ENCODE measurements around the gene TMEM63A.
"Not testable (repeated sequence)": the region's sequence is repeated elsewhere in the genome, so short reads cannot be mapped to it uniquely, and the experiment has no call there.

Gene TMEM63A

GRCh38 chr1:225820522-225821120, 61.6 kb downstream of the TMEM63A start:
- no peak for DNase-seq (ENCODE audit: low read depth in 2 of 2)

GRCh38 chr1:225819346-225820192, 62.6 kb downstream of the TMEM63A start:
- DNase-seq (ENCODE audit: low read depth in 2 of 2) = no peak

- DNase-seq (ENCODE audit: low read depth in 2 of 2) = no peak
Observed at GRCh38 chr1:225818229-225818628, 64.0 kb downstream of the TMEM63A start.

- DNase-seq (ENCODE audit: low read depth in 2 of 2) = no peak
Observed at GRCh38 chr1:225817611-225818061, 64.5 kb downstream of the TMEM63A start.

GRCh38 chr1:225816643-225817538, 65.3 kb downstream of the TMEM63A start:
- no peak for DNase-seq (ENCODE audit: low read depth in 2 of 2)

- DNase-seq (ENCODE audit: low read depth in 2 of 2) = no peak
Observed at GRCh38 chr1:225815526-225816178, 66.5 kb downstream of the TMEM63A start.

- not testable (repeated sequence) for DNase-seq (ENCODE audit: low read depth in 2 of 2)
Observed at GRCh38 chr1:225815090-225815489, 67.1 kb downstream of the TMEM63A start.

- no peak for DNase-seq (ENCODE audit: low read depth in 2 of 2)
Observed at GRCh38 chr1:225814381-225814780, 67.8 kb downstream of the TMEM63A start.

- DNase-seq (ENCODE audit: low read depth in 2 of 2) = no peak
Observed at GRCh38 chr1:225813214-225813964, 68.8 kb downstream of the TMEM63A start.

GRCh38 chr1:225812488-225813213, 69.5 kb downstream of the TMEM63A start:
- no peak for DNase-seq (ENCODE audit: low read depth in 2 of 2)

- no peak for DNase-seq (ENCODE audit: low read depth in 2 of 2)
Observed at GRCh38 chr1:225811622-225812487, 70.3 kb downstream of the TMEM63A start.

- not testable (repeated sequence) for DNase-seq (ENCODE audit: low read depth in 2 of 2)
Observed at GRCh38 chr1:225810579-225811538, 71.3 kb downstream of the TMEM63A start.

GRCh38 chr1:225809842-225810578, 72.2 kb downstream of the TMEM63A start, which contains the start of gene EPHX1:
Gene EPHX1 (plus strand): TSS chr1:225810124. CDS start chr1:225828730, 18,606 bp downstream.
- DNase-seq (ENCODE audit: low read depth in 2 of 2) = peak; percentile 33 to 65

GRCh38 chr1:225808136-225808535, 74.0 kb downstream of the TMEM63A start:
- no peak for DNase-seq (ENCODE audit: low read depth in 2 of 2)

- DNase-seq (ENCODE audit: low read depth in 2 of 2) = not testable (repeated sequence)
Observed at GRCh38 chr1:225806736-225807135, 75.4 kb downstream of the TMEM63A start.

GRCh38 chr1:225806249-225806648, 75.9 kb downstream of the TMEM63A start:
- DNase-seq (ENCODE audit: low read depth in 2 of 2) = no peak

GRCh38 chr1:225801146-225801545, 81.0 kb downstream of the TMEM63A start:
- DNase-seq (ENCODE audit: low read depth in 2 of 2) = not testable (repeated sequence)
